ENCODE measurements around the gene GSTK1. TPM values are rescaled to one million over a fixed set of nuclear protein-coding genes. Genes with fewer than 3 reads are reported as not detected.

GSTK1 gene
- total and polyA plus RNA-seq, 2 donors (not counting 1 experiment from before 2014, with no cell fraction given) = 181 to 315 TPM

DNA sequence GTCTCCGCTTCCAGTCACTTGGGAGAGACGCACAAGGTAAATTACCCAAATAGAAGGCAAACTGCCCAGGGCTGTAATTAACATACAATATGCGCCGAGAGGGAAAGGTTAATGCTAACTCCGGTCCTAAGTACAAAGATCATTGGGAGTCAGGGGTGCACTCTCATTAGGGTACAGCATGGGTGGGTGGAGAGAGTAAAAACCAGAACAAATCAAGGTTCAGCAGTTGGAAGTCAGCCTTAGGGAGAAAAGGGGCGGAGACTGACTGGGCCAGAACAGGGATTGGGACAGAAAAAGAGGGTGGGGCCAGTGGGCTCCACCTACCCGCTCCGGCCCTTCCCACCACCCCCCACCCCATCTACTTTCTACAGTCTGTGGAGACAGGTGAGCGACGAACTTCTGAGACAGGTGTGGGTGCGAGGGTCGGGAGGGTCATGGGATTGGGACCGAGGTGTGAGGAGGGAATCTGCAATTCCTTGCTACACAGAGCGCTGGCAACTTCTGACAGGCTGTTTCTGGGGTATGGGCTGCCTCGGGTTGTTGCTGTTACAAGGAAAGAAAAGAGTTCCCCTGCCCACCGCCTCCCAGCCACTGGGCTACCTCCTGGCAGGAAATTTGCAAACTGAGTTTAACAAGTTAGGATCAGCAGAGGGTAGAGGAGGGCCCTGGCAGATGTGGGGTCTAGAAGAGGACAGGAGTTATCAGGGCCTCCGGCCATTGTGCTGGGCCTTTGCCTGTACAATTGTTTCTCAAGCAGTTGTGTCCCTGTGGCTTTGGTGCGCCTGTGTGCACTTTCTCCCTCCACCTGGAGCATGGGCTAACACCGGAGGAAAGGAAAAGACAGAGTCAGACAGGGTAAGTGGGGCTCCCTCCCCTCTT, 21.6 kb downstream of the GSTK1 start, which contains the start of gene TMEM139:
Gene TMEM139 (plus strand): TSS at position 368 of the 879 bp plus-strand sequence. CDS start 1,000 bp downstream, outside the sequence.
- Histone ChIP-seq H3K79me2 (ENCODE audit: control insufficient read depth, insufficient read depth, low read length) (peaks cover 16% of the 10 kb centered on the region), H3K9ac (ENCODE audit: low read length) (peak within 1 kb of the TSS; percentile 17), H3K4me3 (ENCODE audit: control extremely low read depth in 1 of 5, extremely low read depth in 1 of 5, insufficient read depth in 1 of 5, low read depth in 2 of 5, low read length in 4 of 5) (peak within 1 kb of the TSS in 2 of 5 experiments; percentile 12 to 17), H3K9me3 (ENCODE audit: control extremely low read depth in 1 of 3, control insufficient read depth in 2 of 3, insufficient read depth in 1 of 3, low read length in 2 of 3) (peaks cover 0 to 6% (median 0%) of the 10 kb centered on the region in 3 donors), H4K20me1 (ENCODE audit: control insufficient read depth, insufficient read depth, low read length, poor library complexity, severe bottlenecking) (peaks cover 16% of the 10 kb centered on the region), H3K4me2 (replicated peaks; ENCODE audit: low read depth, low read length, poor library complexity, severe bottlenecking) (peak within 1 kb of the TSS; percentile 66), H3K27me3 (replicated peaks in 1 of 4; ENCODE audit: control extremely low read depth in 1 of 4, control insufficient read depth in 3 of 4, insufficient read depth in 4 of 4, low read length in 3 of 4) (no peaks in the 10 kb centered on the region), H3K27ac (ENCODE audit: low read length in 2 of 2) (peak within 1 kb of the TSS; percentile 45 to 65), H2AFZ (ENCODE audit: insufficient read depth, low read depth, low read length, poor library complexity, severe bottlenecking) (peak within 1 kb of the TSS; percentile 61), H3K36me3 (replicated peaks in 1 of 2; ENCODE audit: control extremely low read depth in 1 of 2, control insufficient read depth in 1 of 2, extremely low read depth in 1 of 2, insufficient read depth in 2 of 2, low read length in 1 of 2) (no peaks in the 10 kb centered on the region), H3K4me1 (ENCODE audit: control insufficient read depth in 2 of 2, insufficient read depth in 2 of 2, low read length in 2 of 2) (peaks cover 31 to 36% of the 10 kb centered on the region in 2 donors)
- DNase-seq (no peak), ATAC-seq (ENCODE audit: low read depth) (no peak)
- Mint-ChIP-seq H3K4me3 (peak within 1 kb of the TSS; percentile 66), H3K4me1 (peaks cover 51% of the 10 kb centered on the region), H3K27me3 (no peaks in the 10 kb centered on the region), H3K27ac (peak within 1 kb of the TSS; percentile 82), H3K9me3 (ENCODE audit: insufficient read depth) (no peaks in the 10 kb centered on the region)
- intact Hi-C loops (cut with micrococcal nuclease) = loop anchor here (5.0 kb wide), 2 partner anchors 478 to 617 kb away; partner anchors contain the start of gene TCAF1
- 98% methylated on average over 13 of the region's 19 CpGs for WGBS (ENCODE audit: insufficient coverage)
- ChIA-PET POLR2A (interaction anchor here (0.7 kb wide), 1 partner anchor 397 kb away, joined by 4 read pairs; no protein-coding TSS in a partner anchor), CTCF (interaction anchor here (1.0 to 1.8 kb wide), 2 partner anchors 15 to 44 kb away, joined by 3 to 7 read pairs; no protein-coding TSS in a partner anchor)
- no peak for TF ChIP-seq EZH2 (IDR thresholded peaks at IDR 0.05; ENCODE audit: borderline replicate concordance, insufficient read depth, low read depth, low read length, poor library complexity, severe bottlenecking)
- TF ChIP-seq, protein P1, sequence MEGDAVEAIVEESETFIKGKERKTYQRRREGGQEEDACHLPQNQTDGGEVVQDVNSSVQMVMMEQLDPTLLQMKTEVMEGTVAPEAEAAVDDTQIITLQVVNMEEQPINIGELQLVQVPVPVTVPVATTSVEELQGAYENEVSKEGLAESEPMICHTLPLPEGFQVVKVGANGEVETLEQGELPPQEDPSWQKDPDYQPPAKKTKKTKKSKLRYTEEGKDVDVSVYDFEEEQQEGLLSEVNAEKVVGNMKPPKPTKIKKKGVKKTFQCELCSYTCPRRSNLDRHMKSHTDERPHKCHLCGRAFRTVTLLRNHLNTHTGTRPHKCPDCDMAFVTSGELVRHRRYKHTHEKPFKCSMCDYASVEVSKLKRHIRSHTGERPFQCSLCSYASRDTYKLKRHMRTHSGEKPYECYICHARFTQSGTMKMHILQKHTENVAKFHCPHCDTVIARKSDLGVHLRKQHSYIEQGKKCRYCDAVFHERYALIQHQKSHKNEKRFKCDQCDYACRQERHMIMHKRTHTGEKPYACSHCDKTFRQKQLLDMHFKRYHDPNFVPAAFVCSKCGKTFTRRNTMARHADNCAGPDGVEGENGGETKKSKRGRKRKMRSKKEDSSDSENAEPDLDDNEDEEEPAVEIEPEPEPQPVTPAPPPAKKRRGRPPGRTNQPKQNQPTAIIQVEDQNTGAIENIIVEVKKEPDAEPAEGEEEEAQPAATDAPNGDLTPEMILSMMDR (IDR thresholded peaks at IDR 0.05) = no peak

Measured in B cell (primary cell).